Activated CD8-positive, alpha-beta memory T cell treated with anti-CD3 and anti-CD28 coated beads for 24 hours (primary cell): ENCODE data around the gene ZNF79.

Source experiments
- DNase-seq: peaks from one replicate; pipeline ENCODE4 v3.0.0-alpha.2; 2020

Gene ZNF79

GRCh38 chr9:127398715-127399400, 25.3 kb upstream of the ZNF79 start:
- no peak for DNase-seq

- DNase-seq = no peak
Measured at GRCh38 chr9:127399736-127400269, 24.4 kb upstream of the ZNF79 start.

- DNase-seq = no peak
Measured at GRCh38 chr9:127402401-127403090, 21.6 kb upstream of the ZNF79 start.

- no peak for DNase-seq
Measured at GRCh38 chr9:127403507-127404192, 20.5 kb upstream of the ZNF79 start.

GRCh38 chr9:127404631-127405030, 19.6 kb upstream of the ZNF79 start:
- no peak for DNase-seq

GRCh38 chr9:127405344-127406125, 18.6 kb upstream of the ZNF79 start:
- no peak for DNase-seq

- DNase-seq = no peak
Measured at GRCh38 chr9:127406799-127407491, 17.2 kb upstream of the ZNF79 start.

- DNase-seq = no peak
Measured at GRCh38 chr9:127407492-127407843, 16.7 kb upstream of the ZNF79 start.

GRCh38 chr9:127411122-127411521, 13.1 kb upstream of the ZNF79 start:
- DNase-seq = no peak

GRCh38 chr9:127415141-127415540, 9.0 kb upstream of the ZNF79 start:
- DNase-seq = no peak

- DNase-seq = no peak
Measured at GRCh38 chr9:127415657-127416056, 8.5 kb upstream of the ZNF79 start.

- DNase-seq = no peak
Measured at GRCh38 chr9:127417131-127418036, 6.8 kb upstream of the ZNF79 start.

GRCh38 chr9:127418037-127418471, 6.1 kb upstream of the ZNF79 start:
- DNase-seq = no peak

GRCh38 chr9:127419348-127419747, 4.8 kb upstream of the ZNF79 start:
- no peak for DNase-seq

- DNase-seq = no peak
Measured at GRCh38 chr9:127421057-127421456, 3.1 kb upstream of the ZNF79 start.

GRCh38 chr9:127422133-127422782, 1.9 kb upstream of the ZNF79 start:
- no peak for DNase-seq

- DNase-seq = no peak
Measured at GRCh38 chr9:127422787-127423186, 1.4 kb upstream of the ZNF79 start.

GRCh38 chr9:127423476-127423933, 677 bp upstream of the ZNF79 start:
- no peak for DNase-seq

GRCh38 chr9:127424676-127424999, 456 bp downstream of the ZNF79 start:
- no peak for DNase-seq

GRCh38 chr9:127426756-127427155, 2.6 kb downstream of the ZNF79 start:
- DNase-seq = no peak

GRCh38 chr9:127428348-127428747, 4.2 kb downstream of the ZNF79 start:
- no peak for DNase-seq
